HG02623 (cell line): Measurements from ENCODE around the gene OR2V1.
"Not testable (repeated sequence)": the region's sequence is repeated elsewhere in the genome, so short reads cannot be mapped to it uniquely, and the experiment has no call there.

ENCODE experiments used
- ATAC-seq: cut with Tn5 transposase; IDR thresholded peaks from one replicate; pipeline ENCODE4 v1.9.1; 2021; ENCODE audit warnings: moderate library complexity; ENCODE audit not compliant: unreplicated experiment

OR2V1 gene, protein sequence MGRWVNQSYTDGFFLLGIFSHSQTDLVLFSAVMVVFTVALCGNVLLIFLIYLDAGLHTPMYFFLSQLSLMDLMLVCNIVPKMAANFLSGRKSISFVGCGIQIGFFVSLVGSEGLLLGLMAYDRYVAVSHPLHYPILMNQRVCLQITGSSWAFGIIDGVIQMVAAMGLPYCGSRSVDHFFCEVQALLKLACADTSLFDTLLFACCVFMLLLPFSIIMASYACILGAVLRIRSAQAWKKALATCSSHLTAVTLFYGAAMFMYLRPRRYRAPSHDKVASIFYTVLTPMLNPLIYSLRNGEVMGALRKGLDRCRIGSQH

DNA sequence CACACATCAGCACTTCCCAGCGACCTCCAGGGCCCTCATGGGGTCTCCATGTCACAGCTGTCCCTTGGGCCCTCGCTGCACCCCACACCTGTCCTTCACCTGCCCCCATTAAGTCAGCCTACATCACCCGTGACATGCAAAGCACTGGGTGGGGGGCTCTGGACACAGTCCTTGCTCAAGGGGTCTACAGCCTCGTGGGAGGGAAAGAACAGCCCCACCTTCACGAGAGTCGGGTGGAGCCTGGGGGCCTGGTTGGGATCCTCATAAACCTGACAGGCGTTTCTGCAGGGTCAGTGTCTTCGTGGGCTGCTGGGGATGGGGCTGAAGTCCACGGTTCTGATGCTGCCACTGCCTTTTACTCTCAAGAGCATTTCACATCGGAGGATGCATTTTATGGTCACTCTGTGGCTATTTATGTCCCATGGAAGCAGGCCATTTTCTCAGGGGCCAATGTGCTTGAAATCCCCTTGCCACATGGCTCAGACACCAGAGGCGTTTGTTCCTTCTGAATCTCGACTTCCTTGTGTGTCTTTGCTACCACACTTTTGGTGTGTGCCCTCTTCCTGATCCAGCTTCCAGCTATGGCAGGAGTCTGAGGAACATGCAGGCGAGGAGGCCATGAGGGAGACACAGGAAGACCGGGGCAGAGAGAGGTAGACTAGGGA is at the start of gene OR2V1:
Gene OR2V1, minus strand, starts transcription at position 338 of the 665 bp plus-strand sequence. CDS start 5,865 bp downstream, outside the sequence.
- no peak for ATAC-seq

DNA sequence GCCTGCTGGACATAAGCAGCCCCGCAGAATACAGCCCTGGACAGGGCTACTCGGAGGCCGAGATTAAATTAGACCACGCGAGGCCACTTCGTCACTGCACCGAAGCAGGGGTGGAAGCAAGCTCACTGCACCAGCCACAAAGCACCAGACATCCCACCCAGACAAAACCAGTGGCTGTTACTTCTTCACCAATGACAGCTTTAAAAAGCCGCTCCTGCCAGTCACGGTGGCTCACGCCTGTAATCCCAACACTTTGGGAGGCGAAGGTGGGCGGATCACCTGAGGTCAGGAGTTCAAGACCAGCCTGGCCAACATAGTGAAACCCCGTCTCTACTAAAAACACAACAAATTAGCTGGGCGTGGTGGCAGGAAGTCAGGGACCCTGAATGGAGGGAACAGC is 46.6 kb upstream of the OR2V1 start:
- ATAC-seq = not testable (repeated sequence)

DNA sequence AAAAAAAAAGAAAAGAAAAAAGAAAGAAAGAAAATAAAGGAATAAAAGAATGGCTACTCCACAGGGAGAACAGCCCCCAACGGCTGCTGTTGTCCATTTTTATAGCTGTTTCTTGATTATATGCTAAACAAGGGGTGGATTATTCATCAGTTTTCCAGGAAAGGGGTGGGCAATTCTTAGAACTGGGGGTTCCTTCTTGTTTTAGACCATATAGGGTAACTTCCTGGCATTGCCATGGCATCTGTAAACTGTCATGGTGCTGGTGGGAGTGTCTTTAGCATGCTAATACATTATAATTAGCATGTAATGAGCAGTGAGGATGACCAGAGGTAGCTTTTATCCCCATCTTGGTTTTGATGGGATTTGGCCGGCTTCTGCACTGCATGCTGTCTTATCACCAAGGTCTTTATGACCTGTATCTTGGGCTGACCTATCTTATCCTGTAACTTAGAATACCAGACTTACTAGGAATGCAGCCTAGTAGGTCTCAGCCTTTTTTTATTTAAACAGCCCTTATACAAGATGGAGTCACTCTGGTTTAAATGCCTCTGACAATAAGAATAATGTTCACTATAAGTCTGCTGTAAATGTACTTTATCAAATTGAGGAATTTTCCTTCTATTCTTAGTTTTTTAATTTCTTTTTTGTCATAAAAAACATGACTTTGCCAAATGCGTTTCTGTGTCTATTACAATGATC is 45.4 kb upstream of the OR2V1 start:
- ATAC-seq = no peak

DNA sequence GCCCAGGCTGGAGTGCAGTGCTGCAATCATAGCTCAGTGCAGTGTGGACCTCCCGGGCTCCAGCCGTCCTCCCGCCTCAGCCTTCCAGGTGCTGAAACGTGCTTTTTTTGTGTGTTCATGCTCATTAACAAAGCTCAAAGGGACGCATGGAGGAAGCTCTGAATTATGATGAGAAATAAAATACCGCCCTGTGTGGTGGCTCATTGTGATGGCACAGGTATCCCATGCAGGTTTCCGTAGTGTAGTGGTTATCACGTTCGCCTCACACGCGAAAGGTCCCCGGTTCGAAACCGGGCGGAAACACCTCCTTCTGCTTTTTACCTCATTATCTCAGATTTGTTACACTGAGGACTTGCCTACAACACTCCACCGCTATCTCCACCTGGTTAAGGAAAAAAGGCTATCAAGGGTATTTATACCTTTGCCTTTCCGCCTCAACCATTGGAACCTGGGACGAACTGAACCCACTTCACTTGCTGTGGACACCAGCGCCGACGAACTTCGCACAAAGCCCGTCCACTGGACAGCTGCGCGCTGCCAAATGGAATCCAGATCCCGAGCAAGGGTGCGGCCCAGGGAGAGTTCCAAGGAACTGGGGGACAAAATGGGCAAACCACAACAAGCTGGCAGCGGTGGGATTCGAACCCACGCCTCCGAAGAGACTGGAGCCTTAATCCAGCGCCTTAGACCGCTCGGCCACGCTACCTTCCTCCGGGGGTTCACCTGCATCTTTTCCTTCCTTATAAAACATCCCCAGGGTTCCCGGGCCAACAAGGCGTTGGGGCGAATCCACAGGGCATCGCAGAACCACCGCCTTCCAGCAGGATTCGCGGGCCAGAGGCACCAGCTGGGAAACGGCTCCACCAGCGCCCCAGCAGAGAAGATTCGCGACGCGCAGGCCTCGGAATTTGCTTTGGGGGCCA is 42.7 kb upstream of the OR2V1 start:
- ATAC-seq = peak; percentile 48

DNA sequence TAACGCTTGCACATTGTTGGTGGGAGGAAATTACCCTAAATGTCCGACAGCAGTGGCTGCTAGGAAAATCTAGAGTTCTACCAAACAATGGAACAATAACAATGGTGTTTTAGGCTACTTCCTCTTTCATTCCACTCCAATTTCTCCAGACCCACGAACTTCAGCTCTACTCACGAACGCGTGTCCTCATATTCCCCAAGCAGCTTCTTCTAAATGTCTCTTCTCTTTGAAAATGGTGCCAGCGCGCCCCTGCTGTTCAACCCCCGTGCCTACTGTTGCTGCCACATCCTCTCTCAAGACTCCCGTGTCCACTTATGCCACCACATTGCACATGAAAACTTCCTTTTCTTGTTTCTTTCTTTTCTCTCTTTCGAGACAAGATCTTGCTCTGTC is 42.1 kb upstream of the OR2V1 start:
- ATAC-seq = peak; percentile 12

DNA sequence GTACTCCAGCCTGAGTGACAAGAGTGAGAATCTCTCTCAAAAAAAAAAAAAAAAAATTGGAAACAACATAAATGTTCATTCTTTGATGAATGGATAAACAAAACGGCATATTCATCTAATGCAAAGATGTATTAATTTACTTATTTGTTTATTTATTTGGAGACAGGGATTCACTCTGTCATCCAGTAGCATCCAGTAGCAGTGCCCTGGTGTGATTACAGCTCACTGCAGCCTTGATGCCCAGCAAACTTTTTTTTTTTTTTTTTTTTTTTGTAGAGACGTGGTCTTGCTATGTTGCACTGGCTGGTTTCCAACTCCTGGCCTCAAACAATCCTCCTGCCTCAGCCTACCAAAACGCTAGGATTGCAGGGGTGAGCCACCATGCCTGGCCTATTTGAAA is 40.8 kb upstream of the OR2V1 start:
- ATAC-seq = no peak

DNA sequence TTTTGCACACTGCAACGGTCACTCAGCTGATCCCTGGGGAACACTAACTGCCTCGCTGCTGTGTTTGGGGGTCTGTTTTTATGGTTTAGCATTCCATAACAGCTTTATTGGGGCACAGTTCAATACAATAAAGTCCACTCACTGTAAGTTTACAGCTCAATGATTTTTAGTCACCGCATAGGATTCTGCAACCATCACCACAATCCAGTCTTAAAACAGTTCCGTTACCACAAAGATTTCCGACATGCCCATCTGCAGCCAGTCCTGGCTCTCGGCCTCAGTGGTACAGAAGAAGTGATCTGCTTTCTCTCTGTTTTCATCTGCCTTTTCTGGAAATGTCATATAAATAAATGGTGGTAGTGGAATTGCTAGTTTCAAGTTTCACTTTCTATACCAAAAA is 40.0 kb upstream of the OR2V1 start:
- no peak for ATAC-seq

DNA sequence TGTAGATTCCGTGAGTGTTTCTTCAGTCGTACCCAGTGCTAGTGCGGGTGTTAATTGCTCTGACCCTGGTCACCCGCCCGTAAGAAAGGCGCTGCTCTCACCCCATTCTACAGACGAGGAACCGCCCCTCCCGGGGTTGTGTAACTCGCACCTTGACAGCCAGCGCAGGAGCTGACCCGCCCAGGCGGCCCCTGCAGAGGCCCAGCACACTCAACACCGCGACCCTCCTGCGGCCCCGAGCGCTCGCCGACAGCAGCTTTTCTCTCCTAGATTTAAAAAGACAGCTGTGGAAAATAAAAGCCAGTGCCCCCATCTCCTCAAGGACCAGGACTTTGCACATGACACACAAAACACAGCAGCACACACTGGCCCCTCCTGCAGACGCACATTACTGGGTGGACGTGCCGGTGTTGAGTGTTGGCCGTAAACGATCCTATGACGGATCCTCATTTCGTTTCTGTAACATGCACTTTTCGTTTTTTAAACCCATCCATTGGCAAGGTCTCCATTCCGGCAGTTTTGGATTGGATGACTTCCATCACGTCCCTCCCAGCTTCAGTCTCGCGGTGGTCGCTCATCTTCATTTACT is 39.4 kb upstream of the OR2V1 start:
- no peak for ATAC-seq

DNA sequence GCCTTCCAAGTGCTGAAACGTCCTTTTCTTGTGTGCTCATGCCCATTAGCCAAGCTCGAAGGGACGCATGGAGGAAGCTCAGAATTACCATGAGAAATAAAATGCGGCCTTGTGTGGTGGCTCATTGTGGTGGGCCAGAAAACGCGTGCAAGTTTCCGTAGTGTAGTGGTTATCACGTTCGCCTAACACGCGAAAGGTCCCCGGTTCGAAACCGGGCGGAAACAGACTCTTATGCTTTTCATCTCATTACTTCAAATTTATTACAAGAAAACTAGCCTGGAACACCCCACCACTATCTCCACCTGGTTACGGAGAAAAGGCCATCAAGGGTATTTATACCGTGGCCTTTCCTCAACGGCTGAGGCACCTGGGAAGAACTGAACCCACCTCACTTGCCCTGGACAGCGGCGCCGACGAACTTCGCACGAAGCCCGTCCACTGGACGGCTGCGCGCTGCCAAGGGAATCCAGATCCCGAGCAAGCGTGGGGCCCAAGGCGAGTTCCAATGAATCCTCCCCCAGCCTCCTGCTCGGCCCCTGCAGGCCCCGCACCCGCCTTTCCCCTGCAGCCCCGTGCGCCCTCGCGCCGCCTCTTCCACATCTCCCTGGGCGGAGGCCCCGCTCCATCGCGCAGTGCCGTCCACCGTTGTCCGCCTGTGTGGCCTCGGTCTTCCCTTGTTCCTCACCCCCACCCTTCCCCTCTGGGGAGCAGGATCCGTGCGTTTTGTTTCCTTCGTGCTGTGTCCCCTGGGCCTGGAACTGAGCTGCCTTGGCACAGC is 38.7 kb upstream of the OR2V1 start:
- ATAC-seq = not testable (repeated sequence)

DNA sequence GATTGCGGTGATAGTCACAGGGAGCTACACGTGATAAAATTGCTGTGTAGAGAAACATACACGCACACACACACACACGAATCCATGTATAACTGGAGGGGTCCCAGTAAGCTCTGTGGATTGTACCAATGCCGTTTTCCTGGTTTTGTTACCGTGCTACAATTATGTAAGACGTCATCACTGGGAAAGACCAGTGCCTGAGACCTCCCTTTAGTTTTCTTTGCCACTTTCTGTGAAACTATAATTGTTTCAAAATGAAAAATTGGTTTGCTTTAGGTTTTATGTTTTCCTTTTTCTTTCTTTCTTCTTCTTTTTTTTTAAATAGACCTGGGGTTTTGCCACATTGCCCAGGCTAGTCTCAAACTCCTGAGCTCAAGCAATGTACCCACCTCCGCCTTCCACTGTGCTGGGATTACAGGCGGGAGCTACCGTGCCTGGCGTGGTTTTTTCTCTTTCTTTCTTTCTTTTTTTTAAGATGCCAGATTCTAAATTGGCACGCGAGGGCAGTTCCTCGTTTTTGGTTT is 37.7 kb upstream of the OR2V1 start:
- ATAC-seq = no peak

DNA sequence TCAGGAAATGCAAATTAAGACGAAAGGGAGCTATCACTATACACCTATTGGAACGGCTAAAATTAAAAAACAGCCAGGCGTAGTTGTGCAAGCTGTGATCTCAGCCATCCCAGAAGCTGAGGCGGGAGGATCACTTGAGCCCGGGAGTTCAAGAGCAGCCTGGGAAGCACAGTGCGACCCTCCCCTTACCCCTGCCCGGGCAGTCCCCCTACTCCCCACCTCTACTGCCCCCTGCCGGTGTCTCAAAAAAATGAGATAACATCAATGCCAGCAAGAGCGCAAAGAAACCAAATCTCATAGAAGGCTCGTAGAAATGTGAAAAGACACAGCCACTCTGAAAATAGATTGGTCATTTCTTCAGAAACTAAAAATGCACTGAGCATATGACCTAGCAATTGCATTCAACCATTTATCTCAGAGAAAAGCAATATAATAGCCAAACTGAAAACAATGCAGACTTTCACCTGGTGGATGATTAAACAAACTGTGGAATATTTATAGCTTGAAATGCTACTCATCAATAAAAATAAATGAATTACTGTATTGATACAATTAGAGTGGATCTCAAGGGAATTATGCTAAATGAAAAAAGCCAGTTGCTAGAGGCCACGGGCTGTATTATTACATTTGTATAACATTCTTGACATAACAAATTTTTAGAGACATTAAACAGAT is 37.0 kb upstream of the OR2V1 start:
- ATAC-seq = no peak

DNA sequence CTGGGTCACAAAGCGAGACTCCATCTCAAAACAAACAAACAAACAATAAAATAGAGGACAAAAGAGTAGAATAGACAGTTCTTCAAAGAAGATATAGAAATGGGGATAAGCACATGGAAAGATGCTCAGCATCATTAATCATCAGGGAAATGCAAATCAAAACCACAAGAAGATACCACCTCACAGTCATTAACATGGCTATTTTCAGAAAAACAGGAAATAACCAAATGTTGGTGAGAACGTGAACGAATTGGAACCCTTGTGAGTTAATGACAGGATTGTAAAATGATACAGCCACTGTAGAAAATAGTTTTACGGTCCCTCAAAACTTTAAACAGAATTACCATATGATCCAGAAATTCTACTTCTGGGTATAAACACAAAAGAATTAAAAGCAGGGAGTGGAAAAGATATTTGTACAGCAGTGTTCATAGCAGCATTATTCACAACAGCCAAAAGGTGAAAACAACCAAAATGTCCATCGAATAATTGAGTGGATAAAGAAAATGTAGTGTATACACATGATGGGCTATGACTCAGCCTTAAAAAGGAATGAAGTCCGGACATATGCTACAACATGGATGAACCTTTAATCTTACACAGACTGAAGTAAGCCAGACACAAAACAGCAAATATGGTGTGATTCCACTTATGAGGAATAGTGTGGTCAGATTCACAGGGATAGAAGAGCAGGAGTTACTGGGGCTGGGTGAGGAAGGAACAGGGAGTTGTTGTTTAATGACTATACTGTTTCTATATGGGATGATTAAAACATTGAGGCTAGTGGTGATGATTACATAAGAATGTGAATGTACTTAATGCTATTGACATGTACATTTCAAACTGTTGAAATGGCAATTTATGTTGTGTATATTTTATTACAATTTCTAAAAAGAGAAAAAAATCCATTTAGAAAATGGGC is 36.1 kb upstream of the OR2V1 start:
- no peak for ATAC-seq

DNA sequence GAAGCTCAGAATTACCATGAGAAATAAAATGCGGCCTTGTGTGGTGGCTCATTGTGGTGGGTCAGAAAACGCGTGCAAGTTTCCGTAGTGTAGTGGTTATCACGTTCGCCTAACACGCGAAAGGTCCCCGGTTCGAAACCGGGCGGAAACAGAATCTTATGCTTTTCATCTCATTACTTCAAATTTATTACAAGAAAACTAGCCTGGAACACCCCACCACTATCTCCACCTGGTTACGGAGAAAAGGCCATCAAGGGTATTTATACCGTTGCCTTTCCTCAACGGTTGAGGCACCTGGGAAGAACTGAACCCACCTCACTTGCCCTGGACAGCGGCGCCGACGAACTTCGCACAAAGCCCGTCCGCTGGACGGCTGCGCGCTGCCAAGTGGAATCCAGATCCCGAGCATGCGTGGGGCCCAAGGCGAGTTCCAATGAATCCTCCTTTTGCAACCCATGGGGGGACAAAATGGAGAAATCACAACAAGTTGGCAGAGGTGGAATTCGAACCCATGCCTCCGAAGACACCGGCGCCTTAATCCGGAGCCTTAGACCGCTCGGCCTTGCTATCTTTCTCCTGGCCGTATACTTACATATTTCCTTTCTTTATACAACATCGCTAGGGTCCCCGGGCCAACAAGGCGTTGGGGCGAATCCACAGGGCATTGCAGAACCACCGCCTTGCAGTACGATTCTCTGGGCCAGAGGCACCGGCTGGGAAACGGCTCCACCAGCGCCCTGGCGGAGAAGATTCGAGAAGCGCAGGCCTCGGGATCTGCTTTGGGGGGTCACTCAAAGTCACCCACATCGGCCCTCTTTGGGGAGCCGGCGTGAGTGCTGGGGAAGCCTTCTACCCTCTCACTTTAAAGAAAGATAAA is 33.3 kb upstream of the OR2V1 start:
- no peak for ATAC-seq

DNA sequence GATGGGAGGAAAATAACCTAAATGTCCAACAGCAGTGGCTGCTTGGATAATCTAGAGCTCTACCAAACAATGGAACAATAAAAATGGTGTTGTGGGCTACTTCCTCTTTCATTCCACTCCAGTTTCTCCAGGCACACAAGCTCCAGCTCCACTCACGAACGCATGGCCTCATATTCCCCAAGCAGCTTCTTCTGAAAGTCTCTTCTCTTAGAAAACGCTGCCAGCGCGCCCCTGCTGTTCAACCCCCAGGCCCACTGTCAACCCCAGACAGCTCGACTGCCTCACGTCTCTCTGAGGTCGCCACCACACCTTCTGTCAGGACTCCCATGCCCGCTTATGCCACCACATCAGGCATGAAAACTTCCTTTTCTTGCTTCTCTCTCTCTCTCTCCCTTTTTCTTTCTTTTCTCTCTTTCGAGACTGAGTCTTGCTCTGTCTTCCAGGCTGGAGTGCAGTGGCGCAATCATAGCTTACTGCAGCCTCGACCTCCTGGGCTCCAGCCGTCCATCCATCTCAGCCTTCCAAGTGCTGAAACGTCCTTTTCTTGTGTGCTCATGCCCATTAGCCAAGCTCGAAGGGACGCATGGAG is 32.6 kb upstream of the OR2V1 start:
- no peak for ATAC-seq

DNA sequence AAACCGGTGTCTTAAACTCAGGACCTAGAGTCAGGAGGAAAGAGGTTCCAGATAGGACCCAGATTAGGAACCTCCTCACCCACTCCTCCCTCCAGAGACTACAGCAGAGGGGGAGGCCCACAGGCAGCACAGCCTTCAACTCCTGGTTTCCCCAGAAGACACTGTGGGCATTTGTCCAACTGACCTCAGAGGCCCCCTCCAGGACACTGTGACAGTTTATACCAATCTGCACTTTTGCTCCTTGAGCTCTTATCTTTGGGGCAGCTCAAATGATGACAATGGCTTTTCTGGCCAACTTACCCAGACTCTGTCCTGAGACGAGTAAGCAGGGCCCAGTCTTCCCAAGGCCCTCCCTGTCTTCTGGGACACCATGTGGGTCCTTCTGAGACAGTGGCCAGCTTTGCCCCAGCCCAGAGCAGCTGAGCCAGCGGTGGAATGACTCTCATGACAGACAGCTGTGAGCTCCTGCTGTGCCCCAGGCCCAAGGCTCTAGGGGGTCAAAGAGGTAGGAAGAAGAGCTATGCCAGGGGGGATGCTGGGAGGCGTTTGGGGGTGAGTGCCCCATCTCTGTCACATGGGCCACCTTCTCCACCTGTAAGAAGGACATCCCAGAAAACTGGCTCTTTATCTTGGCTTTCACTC is 30.7 kb upstream of the OR2V1 start:
- no peak for ATAC-seq
